Right renal pelvis (tissue), 4 donors: ENCODE data around the gene TMTC2. TPM values are rescaled to one million over a fixed set of nuclear protein-coding genes. Genes with fewer than 3 reads are reported as not detected.
A peak's percentile ranks its signal among the peaks of the same experiment; 100 is the strongest.

Experiments used
- DNase-seq, 4 donors: peaks; one replicate each; pipeline ENCODE4 v3.0.0-alpha.2; 2013; ENCODE audit warnings: low read depth in 4 of 4, low spot score in 3 of 4, missing footprints in 1 of 4
- polyA plus RNA-seq, 4 donors: library from polyadenylated mRNA; unstranded; fragments of 120-200 nt; gene quantifications; one replicate each; pipeline ENCODE4 v1.2.1, GENCODE V29; 2013; ENCODE audit not compliant: insufficient read length in 4 of 4

TMTC2 gene
- polyA plus RNA-seq = 10 to 100 TPM; 35.9 to 42.2 (median 38.1) TPM

GRCh38 chr12:82686168-82687020, at the start of gene TMTC2:
Gene TMTC2 (plus strand): TSS chr12:82686906.
- peak; percentile 87 to 91 (median 89) for DNase-seq

GRCh38 chr12:82638324-82638723, 48.4 kb upstream of the TMTC2 start:
- DNase-seq = no peak

GRCh38 chr12:82644896-82645295, 41.8 kb upstream of the TMTC2 start:
- DNase-seq = no peak

- DNase-seq = no peak
These were observed 41.3 kb upstream of the TMTC2 start for GRCh38 chr12:82645414-82645813.

GRCh38 chr12:82647853-82648252, 38.9 kb upstream of the TMTC2 start:
- no peak for DNase-seq

- DNase-seq = no peak
These were observed 38.3 kb upstream of the TMTC2 start for GRCh38 chr12:82648259-82648909.

- no peak for DNase-seq
These were observed 35.9 kb upstream of the TMTC2 start for GRCh38 chr12:82650627-82651337.

- DNase-seq = no peak
These were observed 35.2 kb upstream of the TMTC2 start for GRCh38 chr12:82651489-82651888.

- DNase-seq = no peak
These were observed 34.6 kb upstream of the TMTC2 start for GRCh38 chr12:82652071-82652470.

GRCh38 chr12:82655751-82656150, 31.0 kb upstream of the TMTC2 start:
- DNase-seq = no peak

GRCh38 chr12:82659343-82660207, 27.1 kb upstream of the TMTC2 start:
- no peak for DNase-seq

GRCh38 chr12:82660541-82661325, 26.0 kb upstream of the TMTC2 start:
- no peak for DNase-seq

- no peak for DNase-seq
These were observed 22.8 kb upstream of the TMTC2 start for GRCh38 chr12:82663893-82664292.

GRCh38 chr12:82665142-82665923, 21.4 kb upstream of the TMTC2 start:
- no peak for DNase-seq

GRCh38 chr12:82666830-82667229, 19.9 kb upstream of the TMTC2 start:
- no peak for DNase-seq

GRCh38 chr12:82671673-82672195, 15.0 kb upstream of the TMTC2 start:
- DNase-seq = no peak

- no peak for DNase-seq
These were observed 13.8 kb upstream of the TMTC2 start for GRCh38 chr12:82672811-82673495.

- DNase-seq = no peak
These were observed 13.0 kb upstream of the TMTC2 start for GRCh38 chr12:82673698-82674097.
